ENCODE data around the gene MTA1.

MTA1 gene

DNA sequence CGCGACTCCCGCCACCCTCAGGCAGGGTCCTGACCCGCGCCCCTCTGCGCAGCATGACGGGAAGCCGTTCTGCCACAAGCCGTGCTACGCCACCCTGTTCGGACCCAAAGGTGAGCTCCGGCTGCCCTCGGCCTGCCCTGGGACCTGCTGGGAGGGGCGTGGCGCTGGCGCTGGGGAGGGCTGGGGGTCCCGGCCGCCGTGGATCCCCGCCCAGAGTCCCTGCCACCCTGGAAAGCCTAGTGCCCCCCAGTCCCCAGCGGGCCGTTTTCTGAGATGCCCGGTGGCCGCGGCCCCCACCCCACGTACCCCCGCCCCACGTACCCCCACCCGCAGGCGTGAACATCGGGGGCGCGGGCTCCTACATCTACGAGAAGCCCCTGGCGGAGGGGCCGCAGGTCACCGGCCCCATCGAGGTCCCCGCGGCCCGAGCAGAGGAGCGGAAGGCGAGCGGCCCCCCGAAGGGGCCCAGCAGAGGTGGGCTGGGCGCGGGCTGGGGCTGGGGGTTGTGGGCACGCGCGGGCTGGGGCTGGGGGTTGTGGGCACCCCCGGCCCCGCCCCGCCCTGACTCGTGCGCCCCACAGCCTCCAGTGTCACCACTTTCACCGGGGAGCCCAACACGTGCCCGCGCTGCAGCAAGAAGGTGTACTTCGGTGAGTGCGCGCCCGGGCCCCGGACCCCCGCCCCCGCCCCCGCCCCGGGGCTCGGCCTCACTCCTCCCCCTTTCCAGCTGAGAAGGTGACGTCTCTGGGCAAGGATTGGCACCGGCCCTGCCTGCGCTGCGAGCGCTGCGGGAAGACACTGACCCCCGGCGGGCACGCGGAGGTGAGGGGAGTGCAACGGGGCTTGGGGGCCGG, 59.0 kb downstream of the MTA1 start:
- no peak for DNase-seq

DNA sequence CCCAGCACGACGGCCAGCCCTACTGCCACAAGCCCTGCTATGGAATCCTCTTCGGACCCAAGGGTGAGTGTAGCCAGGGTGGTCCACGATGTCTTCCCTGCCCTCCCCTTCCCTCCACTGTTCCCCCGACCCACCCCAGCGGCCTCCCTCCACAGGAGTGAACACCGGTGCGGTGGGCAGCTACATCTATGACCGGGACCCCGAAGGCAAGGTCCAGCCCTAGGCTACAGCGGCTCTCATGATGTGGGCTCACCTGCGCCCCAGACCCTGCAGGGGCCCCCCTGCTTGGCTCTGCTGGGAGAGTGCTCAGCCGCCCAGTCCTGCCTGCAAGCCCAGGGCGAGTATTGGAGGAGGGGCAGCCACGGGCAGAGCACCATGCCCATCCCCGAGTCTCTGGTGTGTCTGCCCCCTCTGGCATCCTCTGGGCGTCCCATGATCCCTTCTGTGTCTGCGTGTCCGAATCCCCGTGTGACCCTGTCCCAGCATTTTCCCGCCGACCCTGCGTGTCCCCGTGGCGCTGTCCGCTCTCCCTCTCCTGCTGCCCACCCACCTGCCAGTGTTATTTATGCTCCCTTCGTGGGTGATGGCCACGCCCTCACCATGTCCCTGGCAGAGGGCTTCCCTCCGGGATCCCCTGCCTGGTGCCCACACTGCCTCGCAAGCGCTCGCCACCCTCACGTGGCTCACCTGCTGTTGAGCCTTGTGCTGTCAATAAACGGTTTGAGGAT, 60.0 kb downstream of the MTA1 start:
- DNase-seq = no peak

DNA sequence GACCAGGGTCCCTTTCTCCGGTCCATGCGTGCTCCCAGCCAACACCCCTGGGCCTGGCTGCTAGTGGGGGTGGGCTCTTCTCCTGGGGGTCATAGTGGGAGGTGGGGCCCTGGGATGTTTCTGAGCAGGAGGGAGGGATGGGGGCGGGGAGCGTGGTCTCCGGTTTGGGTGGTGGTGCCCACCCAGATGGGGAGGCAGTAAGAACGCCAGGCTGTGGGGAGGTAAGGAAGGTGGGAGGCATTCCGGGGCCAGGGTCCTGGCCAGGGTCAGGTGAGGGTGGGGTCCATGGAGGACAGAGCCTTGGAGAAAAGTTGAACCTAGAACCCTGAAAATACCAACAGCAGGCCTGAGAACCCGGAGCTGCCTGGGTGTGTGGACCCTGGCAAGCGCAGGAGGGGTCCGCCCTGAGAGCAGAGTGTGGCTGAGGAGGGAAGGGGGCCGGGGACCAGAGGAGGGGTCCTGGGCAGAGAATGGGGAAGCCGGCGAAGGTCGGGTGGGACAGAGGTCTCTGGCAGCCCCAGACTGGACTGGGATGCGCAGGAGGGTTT, 60.6 kb downstream of the MTA1 start:
- DNase-seq = no peak

DNA sequence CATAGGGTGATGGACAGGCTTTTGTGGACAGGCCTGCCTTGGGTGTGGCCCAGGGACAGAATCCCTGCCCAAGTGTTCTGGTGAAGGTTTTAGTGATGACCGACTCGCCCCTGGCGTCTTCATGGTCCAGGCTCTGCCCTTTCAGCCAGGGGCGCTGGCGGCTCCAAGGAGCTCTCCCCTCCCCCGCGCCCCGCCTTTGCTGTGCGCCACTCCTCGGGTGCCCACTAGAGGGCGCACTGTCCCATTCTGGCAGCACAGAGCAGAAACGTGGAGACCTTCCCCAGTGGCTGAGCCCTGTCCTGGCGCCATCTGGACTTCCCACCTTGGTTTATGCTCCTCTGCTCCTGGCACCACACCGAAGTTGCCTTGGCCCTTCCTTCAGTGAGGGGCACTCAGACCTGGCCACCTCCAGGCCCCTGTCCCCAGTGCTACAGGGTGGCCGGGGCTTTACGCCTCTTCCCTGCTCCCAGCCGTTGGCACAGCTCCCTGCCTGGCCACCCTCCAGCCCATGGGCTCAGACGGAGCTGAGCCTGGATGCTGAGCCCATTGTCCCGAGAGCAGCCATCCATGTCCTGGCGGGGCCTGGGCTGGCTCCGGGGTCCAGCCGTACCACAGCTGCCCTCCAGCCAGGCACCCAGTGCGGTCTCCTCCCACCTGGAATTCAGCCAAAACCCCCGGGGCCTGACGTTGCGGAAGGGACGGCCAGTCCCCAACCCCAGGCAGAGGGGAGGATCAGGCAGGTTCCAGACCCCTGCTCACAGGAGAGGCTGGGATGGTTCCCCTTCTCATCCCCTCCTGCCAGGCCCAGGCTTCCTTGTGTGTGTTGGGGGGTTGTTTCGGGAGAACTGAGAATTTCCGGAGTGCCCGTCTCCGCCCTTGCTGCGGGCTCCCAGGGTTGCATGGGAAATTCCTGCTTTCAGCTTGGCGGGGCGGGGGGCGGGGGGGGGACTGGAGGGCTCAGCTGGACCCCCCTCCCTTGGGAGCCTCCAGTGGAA, 61.5 kb downstream of the MTA1 start:
- peak; percentile 90 for DNase-seq

DNA sequence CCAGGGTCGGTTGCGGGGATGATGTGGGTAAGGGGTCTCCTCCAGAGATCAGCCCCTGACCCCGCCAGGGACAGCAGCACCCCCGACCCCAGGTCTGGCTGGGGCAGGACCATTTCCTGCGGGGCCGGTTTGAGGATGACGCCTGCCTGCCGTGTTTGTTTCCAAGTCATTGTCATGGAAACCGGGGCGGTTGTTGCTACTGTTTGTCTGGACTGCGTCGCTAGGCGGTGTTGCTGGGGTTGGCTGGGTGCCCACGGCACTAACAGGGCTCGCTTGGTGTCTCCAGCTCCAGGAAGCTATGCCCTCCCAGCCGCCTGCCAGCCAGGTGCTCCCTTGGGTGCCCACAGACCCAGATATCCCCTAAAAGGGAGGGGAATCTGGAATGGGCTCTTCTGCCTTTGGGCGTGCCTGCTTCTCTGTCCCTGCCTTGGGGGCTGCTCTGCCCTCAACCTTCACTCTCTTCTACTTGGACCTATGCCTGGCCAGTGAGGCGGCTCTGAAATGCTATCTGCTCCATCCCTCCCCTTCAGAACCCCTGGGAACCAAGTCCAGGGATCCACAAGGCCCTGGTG, 62.3 kb downstream of the MTA1 start:
- peak; percentile 85 for DNase-seq

DNA sequence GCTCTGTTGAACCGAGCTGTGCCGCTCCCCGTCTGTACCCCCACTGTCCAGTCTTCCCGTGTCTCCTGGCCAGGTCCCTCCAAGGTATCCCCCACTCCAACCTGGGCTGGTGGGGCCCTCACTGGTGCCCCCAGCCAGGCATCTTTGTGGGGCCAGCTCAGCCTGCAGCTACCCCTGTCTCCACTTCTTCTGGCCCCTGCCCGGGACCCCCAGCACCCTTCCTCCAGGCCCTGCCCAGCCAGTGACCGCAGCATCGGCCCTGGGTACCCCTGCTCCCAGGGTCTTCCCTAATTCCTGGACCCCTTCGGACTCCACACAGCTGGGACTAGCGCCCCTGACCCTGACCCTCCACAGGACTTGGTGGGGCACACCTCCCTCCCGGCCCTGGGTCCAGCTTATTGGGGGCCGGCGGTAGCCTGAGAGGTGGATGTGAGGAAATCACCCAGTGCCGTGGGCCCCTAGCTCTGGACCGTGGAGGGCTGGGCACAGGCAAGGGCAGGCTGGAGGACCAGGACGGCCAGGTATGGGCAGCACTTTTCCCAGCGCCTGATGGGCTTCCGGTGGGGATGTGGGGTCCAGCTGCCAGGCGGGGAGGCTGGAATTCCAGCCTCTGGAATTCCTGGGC, 63.0 kb downstream of the MTA1 start:
- no peak for DNase-seq

DNA sequence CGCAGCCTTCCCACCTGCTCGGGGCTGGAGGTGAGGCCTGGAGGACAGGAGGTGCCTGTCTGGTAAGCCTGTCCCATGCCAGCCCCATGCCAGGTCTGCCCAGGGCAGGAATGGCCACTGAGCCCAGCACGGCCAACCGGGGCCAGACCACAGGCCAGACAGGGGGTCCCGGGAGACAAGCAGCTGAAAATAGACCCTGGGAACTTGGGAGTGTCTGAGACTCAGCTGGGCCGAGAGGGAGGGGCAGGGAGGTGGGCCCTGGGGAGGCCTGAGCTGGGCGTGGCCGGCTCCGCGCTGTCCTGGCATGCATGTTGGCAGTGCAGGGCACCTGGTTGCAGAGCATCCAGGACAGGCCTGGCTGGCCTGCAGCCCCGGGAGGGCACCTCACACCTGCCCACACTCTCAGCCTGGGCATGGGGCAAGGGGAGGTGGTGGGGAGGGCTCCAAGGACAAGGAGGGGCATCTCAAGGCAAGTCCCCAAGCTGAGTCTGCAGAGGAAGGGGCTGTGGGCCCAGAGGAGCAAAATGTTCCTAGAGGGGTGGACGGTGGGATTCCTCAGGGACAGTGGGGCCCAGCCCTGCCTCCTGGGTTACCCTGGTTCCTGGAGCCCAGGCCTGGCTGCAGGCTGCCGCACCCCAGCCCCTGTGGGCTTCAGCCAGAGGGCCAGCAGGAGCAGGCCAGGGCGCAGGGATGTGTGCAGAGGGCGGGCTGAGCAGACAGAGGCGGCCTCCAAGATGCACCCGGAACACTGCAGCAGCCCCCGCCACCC, 63.9 kb downstream of the MTA1 start:
- no peak for DNase-seq

DNA sequence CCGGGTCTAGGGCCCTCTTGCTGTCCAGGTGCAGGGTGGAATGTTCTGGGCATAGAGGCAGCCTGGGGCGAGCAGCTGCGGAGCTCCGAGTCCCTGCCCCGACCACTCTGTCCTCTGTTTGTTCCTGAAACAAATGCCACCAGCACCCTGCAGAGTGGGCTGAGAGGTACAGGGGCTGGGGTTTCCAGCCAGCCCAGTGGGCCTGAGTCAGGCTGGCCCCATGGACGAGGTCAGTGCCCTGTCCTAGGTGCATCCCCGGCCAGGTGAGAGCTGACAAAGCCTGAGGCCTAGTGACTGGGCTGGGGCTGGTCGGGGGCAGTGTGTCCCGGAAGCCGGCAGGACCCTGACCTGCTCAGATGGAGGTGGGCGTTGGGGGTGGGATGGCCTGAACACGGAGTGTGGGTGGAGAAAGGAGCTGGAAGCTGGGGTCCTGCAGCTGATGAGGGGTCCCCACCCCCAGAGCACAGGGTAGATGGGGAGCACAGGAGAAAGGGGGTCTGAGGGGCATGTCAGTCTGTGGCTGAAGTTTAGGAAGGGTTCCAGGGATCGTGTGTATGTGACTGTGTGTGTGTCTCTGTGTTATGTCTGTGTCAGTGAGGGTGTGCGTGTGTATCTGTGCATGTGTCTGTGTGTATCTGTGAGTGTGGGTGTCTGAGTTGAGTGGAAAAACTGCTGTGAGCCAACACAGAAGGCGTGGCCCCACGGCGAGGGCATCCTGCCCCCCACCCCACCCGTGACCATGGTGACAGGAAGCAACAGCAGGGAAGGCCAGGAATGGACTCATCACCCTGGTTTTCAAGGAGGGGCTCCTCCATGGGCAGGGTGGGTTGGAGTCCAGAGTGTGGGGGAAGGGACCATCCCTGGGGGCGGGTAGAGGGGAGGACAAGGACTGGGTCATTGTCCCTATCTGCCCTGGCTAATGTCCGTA, 64.7 kb downstream of the MTA1 start:
- DNase-seq = no peak

DNA sequence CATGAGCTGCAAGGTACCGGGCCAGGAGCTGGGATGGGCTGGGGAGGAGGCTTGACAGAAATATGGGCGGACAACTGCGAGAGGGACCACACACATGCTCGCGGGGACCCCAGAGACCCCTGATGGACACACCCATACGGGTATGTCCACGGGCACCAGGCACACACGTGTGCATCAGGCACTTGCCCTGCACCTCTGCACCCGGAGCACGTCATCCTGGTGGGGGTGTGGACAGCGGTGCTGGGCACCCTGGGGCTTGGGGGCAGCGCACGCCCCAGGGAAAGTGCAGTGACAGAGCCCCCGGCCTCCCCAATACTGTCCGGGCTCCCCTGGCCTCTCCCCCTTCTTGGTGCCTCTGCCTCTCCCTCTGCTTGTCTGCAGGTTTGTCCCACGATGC, 65.4 kb downstream of the MTA1 start:
- no peak for DNase-seq

DNA sequence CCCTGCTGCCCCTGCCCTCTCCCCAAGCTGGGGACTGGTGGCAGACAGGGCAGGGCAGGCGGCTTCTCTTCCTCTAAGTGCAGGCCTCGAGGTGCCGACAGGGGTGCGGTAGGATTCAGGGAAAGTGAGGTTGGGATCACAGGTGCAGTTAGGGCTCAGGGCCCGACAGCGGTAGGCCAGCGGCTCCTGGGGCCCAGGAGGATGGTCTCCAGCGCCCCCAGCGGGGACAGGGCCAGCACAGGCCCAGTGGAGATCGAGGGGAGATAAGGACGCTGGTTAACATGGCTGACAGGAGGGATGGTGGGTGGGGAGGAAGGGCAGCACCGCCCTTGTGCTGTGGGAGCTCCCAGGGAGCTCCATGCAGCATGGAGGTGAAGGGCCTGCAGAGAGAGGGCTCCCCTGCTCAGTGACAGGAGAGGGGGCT, 66.1 kb downstream of the MTA1 start:
- DNase-seq = no peak

DNA sequence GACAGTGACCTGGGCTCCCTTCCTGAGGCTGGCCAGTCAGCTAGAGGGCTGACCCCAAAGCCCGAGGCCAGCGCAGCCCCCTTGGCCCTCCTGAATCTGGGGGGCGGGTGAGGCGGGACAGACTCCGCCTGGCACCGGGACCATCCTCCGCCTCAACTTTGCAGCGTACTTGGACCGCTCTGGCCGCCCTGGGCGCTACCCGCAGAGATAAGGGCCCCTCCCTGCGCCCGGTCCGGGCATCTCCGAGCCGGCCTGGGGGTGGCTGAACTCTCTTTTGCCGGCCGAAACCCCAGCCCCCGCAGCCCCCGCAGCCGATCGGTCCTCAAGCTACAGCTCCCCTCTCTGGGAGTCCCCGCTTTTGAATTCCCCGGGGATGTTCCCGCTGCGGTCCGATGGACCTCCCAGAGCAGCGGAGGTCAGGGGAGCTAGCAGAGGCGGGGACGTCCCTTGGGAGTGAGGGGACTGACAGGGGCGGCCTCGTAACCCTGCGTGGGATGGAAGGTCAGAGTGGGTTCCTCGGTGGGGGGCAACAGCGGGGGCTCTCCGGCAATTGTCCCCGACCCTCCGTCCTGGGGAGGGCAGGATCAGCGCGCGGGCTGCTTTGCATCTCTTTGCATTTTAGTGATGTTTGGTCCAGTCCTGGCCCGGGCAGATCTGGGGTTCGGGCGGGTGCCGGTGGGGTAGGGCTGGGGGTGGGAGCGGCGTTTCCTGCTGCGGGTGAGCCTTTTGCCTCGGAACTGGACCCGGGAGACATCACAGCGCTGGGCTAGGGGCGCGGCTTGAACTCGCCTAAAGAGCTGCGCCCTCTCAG, 66.7 kb downstream of the MTA1 start, which contains the start of gene CRIP1:
Gene CRIP1, plus strand, starts transcription at position 724 of the 811 bp plus-strand sequence. CDS start 374 bp downstream, outside the sequence.
- DNase-seq = no peak

DNA sequence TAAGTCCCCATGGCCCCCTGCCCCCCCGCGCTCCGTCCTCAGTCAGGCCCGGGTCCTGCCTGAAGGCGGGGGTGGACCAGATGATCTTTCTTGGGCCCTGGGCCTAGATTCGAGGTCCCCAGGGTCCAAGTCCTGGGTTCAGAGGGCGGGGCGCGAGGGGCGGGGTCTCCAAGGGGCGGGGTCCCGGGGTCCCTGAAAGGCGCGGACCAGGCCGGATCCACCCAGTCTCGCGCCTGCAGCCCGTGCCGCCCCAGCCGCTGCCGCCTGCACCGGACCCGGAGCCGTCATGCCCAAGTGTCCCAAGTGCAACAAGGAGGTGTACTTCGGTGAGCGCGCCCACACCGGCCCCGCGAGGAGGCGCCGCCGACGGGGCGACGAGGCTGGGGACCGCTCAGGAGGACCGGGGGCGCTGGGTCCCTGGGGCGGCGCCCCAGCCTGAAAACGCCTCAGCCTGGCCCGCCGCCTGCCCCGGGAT, 67.4 kb downstream of the MTA1 start:
- DNase-seq = no peak

DNA sequence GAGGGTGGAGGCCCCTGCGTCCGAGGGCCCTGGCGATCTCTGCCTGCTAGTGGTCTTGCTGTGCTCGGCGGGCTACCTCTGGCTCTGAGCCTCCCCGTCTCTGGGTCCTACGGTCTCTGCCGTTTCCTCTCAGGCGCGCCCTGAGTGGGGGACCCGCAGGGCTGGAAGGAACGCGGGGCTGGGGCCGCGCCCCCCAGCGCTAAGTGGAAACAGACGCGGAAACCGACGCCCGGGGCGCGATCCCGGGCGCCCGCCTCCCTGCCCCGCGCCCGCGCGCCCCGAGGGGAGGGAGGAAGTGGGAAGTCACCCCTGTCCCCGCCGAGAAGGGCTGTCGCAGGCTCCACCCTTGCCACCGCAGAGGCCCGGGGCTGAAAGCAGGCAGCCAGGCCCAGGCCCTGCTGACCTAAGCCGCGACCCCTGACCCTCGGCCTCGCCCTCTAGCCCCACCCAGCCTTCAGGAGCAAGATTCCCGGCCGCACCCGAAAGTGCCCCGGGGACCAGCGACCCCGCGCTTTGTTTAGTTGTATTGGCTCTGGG, 67.9 kb downstream of the MTA1 start:
- no peak for DNase-seq

DNA sequence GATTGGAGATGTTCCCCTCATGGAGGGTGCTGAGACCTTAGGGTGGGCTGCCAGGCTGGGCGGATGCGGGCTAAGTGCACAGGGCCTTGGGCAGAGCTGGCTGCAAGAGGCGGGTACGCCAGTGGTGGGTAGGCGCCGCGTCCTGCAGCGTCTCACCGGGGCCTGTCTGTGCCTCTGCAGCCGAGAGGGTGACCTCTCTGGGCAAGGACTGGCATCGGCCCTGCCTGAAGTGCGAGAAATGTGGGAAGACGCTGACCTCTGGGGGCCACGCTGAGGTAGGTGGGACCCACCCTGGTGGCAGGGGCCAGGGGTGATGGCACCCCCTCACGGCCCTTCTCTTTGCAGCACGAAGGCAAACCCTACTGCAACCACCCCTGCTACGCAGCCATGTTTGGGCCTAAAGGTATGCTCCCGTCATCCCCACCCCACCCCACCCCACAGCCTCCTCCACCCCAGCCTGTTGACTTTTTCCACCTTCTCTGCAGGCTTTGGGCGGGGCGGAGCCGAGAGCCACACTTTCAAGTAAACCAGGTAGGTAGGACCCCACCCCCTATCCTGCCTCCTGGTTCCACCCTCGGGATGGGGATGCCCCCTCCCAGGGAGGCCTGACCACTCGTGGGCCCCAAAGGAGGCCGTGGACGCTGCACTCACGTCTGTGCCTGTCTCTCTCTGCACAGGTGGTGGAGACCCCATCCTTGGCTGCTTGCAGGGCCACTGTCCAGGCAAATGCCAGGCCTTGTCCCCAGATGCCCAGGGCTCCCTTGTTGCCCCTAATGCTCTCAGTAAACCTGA, 68.6 kb downstream of the MTA1 start:
- DNase-seq = no peak

DNA sequence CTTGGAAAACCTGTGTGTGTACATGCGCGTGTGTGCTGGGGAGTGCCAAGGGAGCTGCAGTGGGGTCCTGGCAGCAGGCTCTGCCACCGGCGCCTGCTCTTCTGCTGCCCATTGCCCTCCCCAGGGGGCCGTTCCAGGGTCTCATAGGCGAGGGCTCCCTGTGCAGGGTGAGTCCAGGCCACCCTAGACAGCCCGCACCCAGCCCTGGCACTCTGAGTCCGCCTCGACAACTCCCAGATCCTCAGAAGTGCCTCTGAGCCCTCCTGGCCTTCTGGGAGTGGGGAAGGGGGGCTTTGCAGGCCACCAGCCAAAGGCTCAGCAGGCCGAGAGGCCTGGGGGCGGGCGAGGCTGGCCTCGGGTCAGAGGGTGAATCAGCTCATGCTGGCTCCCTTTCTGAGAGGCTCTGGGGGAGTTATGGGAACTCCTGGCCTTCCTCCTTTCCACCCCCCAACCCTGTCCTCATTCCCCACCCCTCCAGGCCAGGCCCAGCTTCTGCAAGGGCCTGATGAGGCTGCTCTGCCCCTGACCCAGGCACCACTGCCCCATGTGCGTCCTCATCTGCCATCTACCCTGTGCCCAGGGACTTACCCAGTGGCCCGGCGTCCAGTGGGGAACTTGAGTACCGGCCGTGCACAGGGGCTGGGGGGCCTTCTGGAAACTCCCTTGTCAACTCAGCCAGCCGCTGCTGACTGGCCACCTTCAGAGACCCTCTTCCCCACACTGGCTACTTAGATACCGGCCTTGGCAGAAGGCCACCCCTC, 69.3 kb downstream of the MTA1 start:
- DNase-seq = no peak

DNA sequence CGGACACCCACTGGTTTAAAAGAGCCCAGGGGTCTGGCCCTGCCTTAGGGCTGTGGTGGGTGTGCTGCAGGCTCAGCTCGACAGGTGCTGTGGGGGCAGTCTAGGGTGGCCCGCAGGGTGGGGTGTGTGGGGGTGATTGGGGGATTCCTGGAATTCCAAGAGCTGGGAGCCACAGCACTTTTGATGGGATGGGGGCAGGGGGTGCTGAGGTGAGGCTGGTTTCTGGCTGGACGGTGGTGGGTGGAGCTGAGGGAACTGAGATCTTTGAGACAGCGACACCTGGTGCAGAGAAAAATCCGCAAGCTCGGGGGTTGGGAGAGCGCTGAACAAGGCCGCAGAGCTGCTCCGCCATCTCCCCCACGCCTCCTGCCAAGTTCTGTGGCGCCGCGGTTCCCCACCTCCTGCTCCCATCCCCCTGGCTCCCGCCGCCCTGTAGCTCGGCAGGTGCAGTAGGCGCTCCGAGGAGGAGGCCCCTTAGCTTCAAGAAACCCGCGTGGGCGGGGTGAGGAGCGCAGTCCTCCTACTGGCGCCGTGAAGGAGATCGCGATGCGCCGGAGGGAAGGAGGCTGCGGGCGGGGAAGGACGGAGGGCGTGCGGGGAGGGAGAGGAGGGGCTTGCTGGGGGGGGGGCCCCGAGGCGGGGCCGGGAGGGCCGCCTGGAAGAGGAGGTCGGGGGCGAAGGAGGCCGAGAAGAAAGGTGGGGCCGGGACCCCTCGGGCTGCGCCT, 70.1 kb downstream of the MTA1 start:
- DNase-seq = peak; percentile 78

Data from NCI-H446 treated with DMSO at 0.1 percent for 48 hours (cell line).